Neural cell (in vitro differentiated cells): Measurements from ENCODE around the gene TMEM200C. TPM values are rescaled to one million over a fixed set of nuclear protein-coding genes. Genes with fewer than 3 reads are reported as not detected.

Source experiments
- H2AFZ ChIP-seq: fragments of 200-600, 300-800 bp; sonication (generic), shearing (Covaris generic); 2 replicates; pipeline ENCODE4 v1.6.0; 2014; ENCODE audit warnings: low read depth, mild to moderate bottlenecking, antibody characterized with exemption, low read length, moderate library complexity
- H3F3A ChIP-seq: fragments of 200-600 bp; shearing (Covaris generic); 2 replicates; pipeline ENCODE4 v1.6.1; 2016; ENCODE audit warnings: mild to moderate bottlenecking, moderate library complexity, mixed read lengths, antibody characterized with exemption, low read length; ENCODE audit not compliant: insufficient read depth, poor library complexity, severe bottlenecking
- H3K27ac ChIP-seq: fragments of 200-600, 300-800 bp; sonication (generic), shearing (Covaris generic); 2 replicates; pipeline ENCODE4 v1.5.1; 2014; ENCODE audit warnings: mild to moderate bottlenecking, low read length, moderate library complexity
- H3K27me3 ChIP-seq: fragments of 300-800, 200-600 bp; sonication (generic), shearing (Covaris generic); 2 replicates; pipeline ENCODE4 v1.6.0; 2014; ENCODE audit warnings: mild to moderate bottlenecking, low read depth, low read length, moderate library complexity; ENCODE audit not compliant: insufficient read depth
- H3K36me3 ChIP-seq: fragments of 300-800, 200-600 bp; sonication (generic), shearing (Covaris generic); 2 replicates; pipeline ENCODE4 v1.5.1; 2014; ENCODE audit warnings: mild to moderate bottlenecking, antibody characterized with exemption, low read length, moderate library complexity; ENCODE audit not compliant: insufficient read depth
- H3K4me2 ChIP-seq: fragments of 300-800, 200-600 bp; sonication (generic), shearing (Covaris generic); 2 replicates; pipeline ENCODE4 v1.6.0; 2014; ENCODE audit warnings: mild to moderate bottlenecking, low read length
- H3K4me3 ChIP-seq: fragments of 300-800, 200-600 bp; sonication (generic), shearing (Covaris generic); 2 replicates; pipeline ENCODE4 v1.5.1; 2014; ENCODE audit warnings: mild to moderate bottlenecking, low read length, moderate library complexity
- H3K79me2 ChIP-seq: fragments of 200-600 bp; shearing (Covaris generic); replicated peaks from 2 replicates; pipeline ENCODE4 v1.6.0; 2014; ENCODE audit warnings: mild to moderate bottlenecking, low read length, moderate library complexity; ENCODE audit not compliant: insufficient read depth
- H3K9ac ChIP-seq: fragments of 300-800, 200-600 bp; sonication (generic), shearing (Covaris generic); 2 replicates; pipeline ENCODE4 v1.6.1; 2016; ENCODE audit warnings: mild to moderate bottlenecking, low read length, mixed read lengths
- H3K9me2 ChIP-seq: fragments of 200-600 bp; shearing (Covaris generic); 2 replicates; pipeline ENCODE4 v1.6.1; 2016; ENCODE audit warnings: mild to moderate bottlenecking, low read length, mixed read lengths; ENCODE audit not compliant: insufficient read depth
- H3K9me3 ChIP-seq: fragments of 200-600, 300-800 bp; sonication (generic), shearing (Covaris generic); 2 replicates; pipeline ENCODE4 v1.6.1; 2016; ENCODE audit warnings: mild to moderate bottlenecking, mixed run types, low read length, moderate library complexity, mixed read lengths
- H4K20me1 ChIP-seq: fragments of 200-600 bp; shearing (Covaris generic); 2 replicates; pipeline ENCODE4 v1.6.1; 2016; ENCODE audit warnings: mild to moderate bottlenecking, mixed run types; ENCODE audit not compliant: insufficient read depth
- CTCF ChIP-seq: fragments of 450-650 bp; IDR thresholded peaks from 2 replicates; pipeline ENCODE4 v1.5.1; 2014; ENCODE audit warnings: antibody characterized with exemption, mild to moderate bottlenecking, moderate library complexity; ENCODE audit not compliant: poor library complexity, severe bottlenecking
- EP300 ChIP-seq: fragments of 450-650 bp; conservative IDR thresholded peaks from 2 replicates; pipeline ENCODE4 v1.6.1; 2014; ENCODE audit warnings: antibody characterized with exemption, mild to moderate bottlenecking, moderate library complexity; ENCODE audit not compliant: poor library complexity, severe bottlenecking
- EZH2 ChIP-seq: fragments of 200-600, 300-800 bp; shearing (Covaris generic), sonication (generic); IDR thresholded peaks from 2 replicates; pipeline ENCODE4 v1.6.1; 2014; ENCODE audit warnings: antibody characterized with exemption, low read length, borderline replicate concordance, mild to moderate bottlenecking; ENCODE audit not compliant: insufficient read depth, poor library complexity, severe bottlenecking
- MXI1 ChIP-seq: fragments of 450-650 bp; conservative IDR thresholded peaks from 2 replicates; pipeline ENCODE4 v1.6.1; 2014; ENCODE audit warnings: antibody characterized with exemption, mild to moderate bottlenecking; ENCODE audit not compliant: poor library complexity, severe bottlenecking
- POLR2AphosphoS5 ChIP-seq: IDR thresholded peaks from 2 replicates; pipeline ENCODE4 v1.6.1; 2012
- RAD21 ChIP-seq: fragments of 450-650 bp; conservative IDR thresholded peaks from 2 replicates; pipeline ENCODE4 v1.6.1; 2014; ENCODE audit warnings: antibody characterized with exemption, mild to moderate bottlenecking, moderate library complexity
- REST ChIP-seq: IDR thresholded peaks from 2 replicates; pipeline ENCODE4 v1.6.1; 2012; ENCODE audit warnings: borderline replicate concordance
- SMC3 ChIP-seq: fragments of 450-650 bp; conservative IDR thresholded peaks from 2 replicates; pipeline ENCODE4 v1.6.1; 2014; ENCODE audit warnings: antibody characterized with exemption, mild to moderate bottlenecking, moderate library complexity; ENCODE audit not compliant: poor library complexity
- TAF1 ChIP-seq: IDR thresholded peaks from 2 replicates; pipeline ENCODE4 v1.6.1; 2012; ENCODE audit warnings: low read depth
- polyA plus RNA-seq: library from polyadenylated mRNA; depleted of rRNA; stranded (reverse); fragments of >200 nt; gene quantifications from 2 replicates; pipeline ENCODE4 v1.2.3, GENCODE V29; 2014

The TMEM200C gene
- polyA plus RNA-seq, 1 donor from 2014 or later: 8.2 TPM

GRCh38 chr18:5942591-5942990 lies 47.3 kb upstream of the TMEM200C start:
- H3K9me3 ChIP-seq: no peaks in the 10 kb centered on the region
- no peaks in the 10 kb centered on the region for H3K36me3 ChIP-seq
- no peaks in the 10 kb centered on the region for H3F3A ChIP-seq
- H4K20me1 ChIP-seq: no peaks in the 10 kb centered on the region
- H3K4me2 ChIP-seq: no peak overlapping the region
- H3K4me3 ChIP-seq: no peak overlapping the region
- no peak overlapping the region for H3K27ac ChIP-seq
- no peaks in the 10 kb centered on the region for H3K27me3 ChIP-seq
- no peaks in the 10 kb centered on the region for H3K79me2 ChIP-seq
- no peaks in the 10 kb centered on the region for H3K9me2 ChIP-seq
- H3K9ac ChIP-seq: no peak overlapping the region
- no peak overlapping the region for H2AFZ ChIP-seq
- TF ChIP-seq SMC3 (no peak), MXI1 (no peak), EP300 (no peak), RAD21 (no peak), TAF1 (no peak), EZH2 (no peak), POLR2AphosphoS5 (no peak), REST (no peak), CTCF (no peak)

- Histone ChIP-seq H3K79me2 (no peaks in the 10 kb centered on the region), H3K9me3 (no peaks in the 10 kb centered on the region), H3K36me3 (no peaks in the 10 kb centered on the region), H2AFZ (no peak overlapping the region), H4K20me1 (no peaks in the 10 kb centered on the region), H3K9me2 (no peaks in the 10 kb centered on the region), H3K4me2 (no peak overlapping the region), H3K9ac (no peak overlapping the region), H3K4me3 (no peak overlapping the region), H3K27me3 (no peaks in the 10 kb centered on the region), H3F3A (no peaks in the 10 kb centered on the region), H3K27ac (no peak overlapping the region)
- TF ChIP-seq POLR2AphosphoS5 (no peak), EP300 (no peak), RAD21 (no peak), SMC3 (no peak), REST (no peak), CTCF (no peak), TAF1 (no peak), EZH2 (no peak), MXI1 (no peak)
Measured at GRCh38 chr18:5941890-5942289, 46.6 kb upstream of the TMEM200C start.
